Embryonic facial prominence (tissue), 1 donor: ENCODE measurements around the gene FAHD2A.
"Not testable (repeated sequence)": the region's sequence is repeated elsewhere in the genome, so short reads cannot be mapped to it uniquely, and the experiment has no call there.

Experiments
- DNase-seq: peaks from one replicate; pipeline ENCODE4 v3.0.0-alpha.2; 2016; ENCODE audit errors: extremely low spot score

FAHD2A gene, protein sequence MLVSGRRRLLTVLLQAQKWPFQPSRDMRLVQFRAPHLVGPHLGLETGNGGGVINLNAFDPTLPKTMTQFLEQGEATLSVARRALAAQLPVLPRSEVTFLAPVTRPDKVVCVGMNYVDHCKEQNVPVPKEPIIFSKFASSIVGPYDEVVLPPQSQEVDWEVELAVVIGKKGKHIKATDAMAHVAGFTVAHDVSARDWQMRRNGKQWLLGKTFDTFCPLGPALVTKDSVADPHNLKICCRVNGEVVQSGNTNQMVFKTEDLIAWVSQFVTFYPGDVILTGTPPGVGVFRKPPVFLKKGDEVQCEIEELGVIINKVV

DNA sequence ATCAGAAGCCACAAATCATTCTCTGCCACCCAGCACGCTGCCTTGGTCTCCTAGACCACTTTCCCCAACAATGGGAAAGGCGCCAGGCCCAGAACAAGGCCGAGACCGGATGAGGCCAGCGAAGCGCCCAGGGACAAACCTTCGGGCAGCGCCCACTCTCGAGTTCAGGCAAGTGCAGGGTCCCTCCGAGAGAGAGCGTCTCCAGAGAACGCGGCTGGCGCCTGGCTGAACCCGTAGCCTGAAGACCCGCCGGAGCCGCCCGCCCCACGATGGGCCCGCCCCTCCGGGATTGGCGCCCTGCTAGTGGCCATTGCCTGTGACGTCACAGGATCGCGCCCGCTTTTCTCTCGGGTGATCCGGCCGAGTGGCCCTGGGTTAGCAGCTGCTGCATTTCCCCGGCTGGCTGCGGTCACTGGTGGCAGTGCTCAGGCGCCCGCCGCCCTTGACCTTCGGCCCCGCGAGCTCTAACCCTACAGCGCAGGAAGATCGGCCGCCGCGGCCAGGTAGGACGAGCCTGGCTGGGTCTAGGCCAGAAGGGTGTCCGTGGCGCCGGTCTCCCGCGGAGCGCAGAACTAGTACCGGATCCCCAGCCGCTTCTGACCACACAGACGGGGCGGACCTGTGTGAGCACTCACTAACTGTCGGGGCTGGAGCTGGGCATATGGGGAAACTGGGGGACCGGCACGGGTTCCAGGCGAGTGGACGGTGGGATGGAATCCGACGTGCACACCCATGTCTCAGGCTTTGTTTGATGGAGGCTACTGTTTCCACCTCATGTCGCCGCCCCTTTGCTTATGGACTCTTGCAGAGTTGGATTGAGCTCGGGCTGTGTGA is at the start of gene FAHD2A:
FAHD2A (plus strand) TSS at position 339 of the 834 bp plus-strand sequence. CDS start 2,851 bp downstream, outside the sequence.
- peak; percentile 84 for DNase-seq

GRCh38 chr2:95353055-95353575 is 49.4 kb upstream of the FAHD2A start:
- no peak for DNase-seq

- DNase-seq, result no peak
Measured at GRCh38 chr2:95353613-95354468, 48.7 kb upstream of the FAHD2A start.

DNA sequence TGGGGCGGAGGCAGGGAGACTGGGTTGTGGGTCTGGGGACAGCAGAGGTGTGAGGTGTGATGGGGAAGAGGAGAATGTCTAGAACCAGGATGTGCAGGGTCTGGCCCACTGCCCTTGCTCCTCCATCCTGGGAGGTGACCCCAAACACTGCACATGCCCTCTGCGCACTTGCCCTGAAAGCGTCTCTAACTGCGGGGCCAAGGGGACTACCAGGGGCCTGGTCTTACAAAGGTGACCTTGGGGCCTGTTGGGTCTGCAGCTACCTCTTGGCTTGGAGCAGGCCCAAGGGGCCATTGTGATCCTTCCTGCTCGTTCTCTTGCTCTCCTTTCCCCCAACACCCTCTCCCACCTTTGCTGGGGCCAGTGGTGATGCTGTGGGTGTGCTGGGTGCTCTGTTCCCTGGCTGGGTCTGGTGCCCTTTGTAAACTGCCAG is 48.0 kb upstream of the FAHD2A start:
- no peak for DNase-seq

DNA sequence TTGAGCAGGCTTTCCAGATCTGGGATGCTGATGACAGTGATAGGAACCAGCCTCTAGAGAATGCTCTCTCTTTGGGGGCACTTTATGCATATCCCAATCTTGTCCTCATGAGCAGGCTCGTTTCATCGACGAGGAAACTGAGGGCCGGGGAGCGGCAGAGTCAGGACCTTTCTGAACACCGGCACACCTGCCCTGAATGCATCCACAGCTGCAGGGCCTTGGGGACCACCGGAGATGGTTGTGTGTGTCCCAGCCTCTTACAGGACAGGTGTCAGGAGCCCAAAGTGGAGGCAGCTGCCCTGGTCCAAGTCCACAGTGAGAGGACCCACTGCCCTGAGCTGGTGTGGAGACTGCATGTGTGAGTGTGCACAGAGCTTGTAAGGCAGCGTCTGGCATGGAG is 47.6 kb upstream of the FAHD2A start:
- no peak for DNase-seq

DNA sequence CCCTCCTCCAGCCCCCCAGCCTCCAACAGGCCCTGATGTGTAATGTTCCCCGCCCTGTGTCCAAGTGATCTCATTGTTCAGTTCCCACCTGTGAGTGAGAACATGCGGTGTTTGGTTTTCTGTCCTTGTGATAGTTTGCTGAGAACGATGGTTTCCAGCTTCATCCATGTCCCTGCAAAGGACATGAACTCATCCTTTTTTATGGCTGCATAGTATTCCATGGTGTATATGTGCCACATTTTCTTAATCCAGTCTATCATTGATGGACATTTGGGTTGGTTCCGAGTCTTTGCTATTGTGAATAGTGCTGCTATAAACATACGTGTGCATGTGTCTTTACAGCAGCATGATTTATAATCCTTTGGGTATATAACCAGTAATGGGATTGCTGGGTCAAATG is 47.0 kb upstream of the FAHD2A start:
- not testable (repeated sequence) for DNase-seq

- DNase-seq, result no peak
Measured at GRCh38 chr2:95356821-95357700, 45.4 kb upstream of the FAHD2A start.

DNA sequence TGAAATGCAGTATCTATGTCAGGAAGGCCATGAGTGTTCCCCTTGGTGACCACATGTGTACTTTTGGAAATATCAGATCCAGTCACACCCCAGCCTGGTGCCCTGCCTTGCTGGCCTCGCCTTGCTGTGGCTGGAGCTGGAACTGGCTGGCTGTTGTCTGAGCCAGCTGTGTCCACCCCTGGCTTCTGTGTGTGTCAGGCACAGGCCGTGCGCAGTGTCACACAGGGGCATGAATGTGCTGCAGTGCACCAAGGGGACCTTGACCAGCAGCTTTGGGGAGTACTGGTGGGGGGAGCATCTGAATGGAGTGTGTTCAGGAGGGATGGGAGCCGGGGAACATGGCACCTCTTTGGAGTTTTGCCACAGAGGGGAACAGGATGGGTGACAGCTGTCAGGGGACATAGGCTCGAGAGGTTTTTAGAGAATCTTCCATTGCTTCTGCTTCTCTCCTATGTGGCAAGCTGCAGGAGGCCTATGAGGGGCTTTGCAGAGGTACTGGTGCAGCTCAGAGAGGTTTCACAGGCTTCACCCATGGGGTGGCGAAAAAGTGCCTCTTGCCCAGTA is 44.7 kb upstream of the FAHD2A start:
- DNase-seq, result no peak

DNA sequence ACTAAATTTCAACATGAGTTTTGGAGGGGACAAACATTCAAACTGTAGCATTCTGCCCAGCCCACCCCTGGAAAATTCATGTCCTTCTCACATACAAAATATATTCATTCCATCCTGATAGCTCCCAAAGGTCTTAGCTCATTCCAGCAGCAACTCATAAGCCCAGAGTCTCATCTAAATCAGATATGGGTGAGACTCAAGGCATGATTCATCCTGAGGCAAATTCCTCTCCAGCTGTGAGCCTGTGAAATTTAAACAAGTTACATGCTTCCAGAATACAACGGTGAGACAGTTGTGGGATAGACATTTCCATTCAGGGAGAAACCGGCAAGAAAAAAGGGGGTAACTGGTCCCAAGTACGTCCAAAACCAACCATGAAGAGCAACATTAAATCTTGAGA is 43.5 kb upstream of the FAHD2A start:
- no peak for DNase-seq

- no peak for DNase-seq
Measured at GRCh38 chr2:95359501-95359930, 43.0 kb upstream of the FAHD2A start.

GRCh38 chr2:95361216-95361980 is 41.1 kb upstream of the FAHD2A start:
- no peak for DNase-seq

- DNase-seq, result no peak
Measured at GRCh38 chr2:95362486-95362885, 40.0 kb upstream of the FAHD2A start.

- no peak for DNase-seq
Measured at GRCh38 chr2:95366514-95366913, 36.0 kb upstream of the FAHD2A start.

GRCh38 chr2:95372216-95372829 is 30.2 kb upstream of the FAHD2A start:
- no peak for DNase-seq

- DNase-seq, result no peak
Measured at GRCh38 chr2:95372845-95373244, 29.7 kb upstream of the FAHD2A start.

DNA sequence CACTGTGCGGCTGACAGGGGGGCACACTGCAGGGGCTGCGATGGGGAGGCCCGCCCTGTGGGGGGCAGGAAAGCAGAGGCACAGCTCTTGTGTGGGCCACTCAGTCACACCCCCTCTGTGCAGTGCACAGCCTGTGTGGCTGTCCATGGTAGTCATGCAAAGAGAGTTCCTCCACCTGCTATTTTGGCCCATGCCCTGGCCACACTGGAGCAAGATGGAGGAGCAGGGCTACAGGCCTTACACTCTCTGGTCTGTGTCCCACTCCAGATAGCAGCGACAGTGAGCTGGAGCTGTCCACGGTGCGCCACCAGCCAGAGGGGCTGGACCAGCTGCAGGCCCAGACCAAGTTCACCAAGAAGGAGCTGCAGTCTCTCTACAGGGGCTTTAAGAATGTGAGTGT is 28.5 kb upstream of the FAHD2A start:
- DNase-seq, result no peak

- DNase-seq, result no peak
Measured at GRCh38 chr2:95374451-95374920, 28.0 kb upstream of the FAHD2A start.

DNA sequence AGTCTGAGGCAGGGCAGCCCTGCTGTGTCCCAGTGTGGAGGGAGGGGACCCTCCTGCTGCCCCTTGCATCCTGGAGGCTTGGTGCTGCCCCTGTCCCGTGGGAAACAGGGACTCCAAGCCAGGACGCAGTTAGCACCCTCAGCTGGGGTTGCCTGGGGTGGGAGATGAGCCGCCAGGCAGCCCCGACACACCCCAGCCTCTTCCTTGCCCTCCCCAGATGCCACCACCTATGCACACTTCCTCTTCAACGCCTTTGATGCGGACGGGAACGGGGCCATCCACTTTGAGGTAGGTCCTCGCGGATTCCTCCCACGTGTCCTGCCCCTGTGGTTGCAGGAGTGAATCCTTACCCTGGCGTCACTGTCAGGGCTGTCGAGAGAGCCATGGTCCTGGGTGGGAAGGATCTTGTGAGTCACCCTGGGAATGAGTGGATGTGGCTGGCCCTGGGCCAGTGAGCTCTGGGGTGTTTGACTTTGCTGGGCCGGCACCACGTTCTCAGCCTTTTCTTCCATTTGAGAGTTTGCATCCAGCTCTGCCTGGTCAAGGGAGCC is 27.5 kb upstream of the FAHD2A start:
- DNase-seq, result no peak
